Stimulated activated CD4-positive, alpha-beta T cell treated with anti-CD3 and anti-CD28 coated beads, Interleukin-1b, Interleukin-23, amount 100 ng/mL, for 1 hour (primary cell): ENCODE data around the gene MAN2A1.
"Not testable (repeated sequence)": the region's sequence is repeated elsewhere in the genome, so short reads cannot be mapped to it uniquely, and the experiment has no call there.

ENCODE experiments used
- DNase-seq, 2 donors: peaks; one replicate each; pipeline ENCODE4 v3.0.0-alpha.2; 2020; ENCODE audit warnings: low read depth in 2 of 2

Gene MAN2A1

DNA sequence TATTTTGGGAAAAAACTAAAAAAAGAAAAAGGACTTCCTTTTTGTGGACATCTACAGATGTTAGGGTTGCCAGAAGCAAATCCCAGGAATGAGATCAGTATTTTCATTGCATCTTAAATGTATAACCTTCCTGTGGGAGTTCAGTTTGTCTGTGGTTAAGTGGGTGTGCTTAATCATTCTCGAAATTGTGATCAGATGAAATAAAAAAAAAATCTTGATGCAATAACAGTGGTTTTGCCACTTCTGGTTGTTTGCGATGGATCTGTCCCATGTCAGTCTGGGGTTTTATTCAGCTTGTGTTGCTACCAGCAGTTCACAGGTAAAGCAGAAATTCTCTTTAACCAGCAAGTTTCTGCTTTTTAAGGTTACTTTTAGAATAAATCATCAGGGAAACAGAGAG is 179.0 kb downstream of the MAN2A1 start:
- no peak for DNase-seq

- no peak for DNase-seq
These were observed 184.0 kb downstream of the MAN2A1 start for GRCh38 chr5:109873687-109874086.

DNA sequence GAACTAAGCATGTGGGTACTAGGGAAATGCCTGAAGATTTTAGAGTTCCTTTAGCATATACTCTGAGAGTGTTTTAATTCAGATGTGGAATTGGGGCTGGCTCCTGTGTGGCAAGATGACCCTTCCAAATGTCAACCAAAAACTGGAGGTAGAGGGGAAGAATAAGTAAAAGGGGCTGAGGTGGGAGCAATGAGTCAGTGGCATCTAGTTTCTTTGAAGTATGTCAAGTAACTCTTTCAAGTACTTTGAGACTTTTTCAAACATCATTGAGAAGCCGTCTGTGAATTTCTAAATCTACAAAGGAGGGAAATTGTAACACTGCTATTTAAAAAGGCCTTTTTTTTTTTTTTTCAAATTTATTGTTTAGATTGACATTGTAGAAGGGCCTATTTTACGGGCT is 184.4 kb downstream of the MAN2A1 start:
- no peak for DNase-seq

DNA sequence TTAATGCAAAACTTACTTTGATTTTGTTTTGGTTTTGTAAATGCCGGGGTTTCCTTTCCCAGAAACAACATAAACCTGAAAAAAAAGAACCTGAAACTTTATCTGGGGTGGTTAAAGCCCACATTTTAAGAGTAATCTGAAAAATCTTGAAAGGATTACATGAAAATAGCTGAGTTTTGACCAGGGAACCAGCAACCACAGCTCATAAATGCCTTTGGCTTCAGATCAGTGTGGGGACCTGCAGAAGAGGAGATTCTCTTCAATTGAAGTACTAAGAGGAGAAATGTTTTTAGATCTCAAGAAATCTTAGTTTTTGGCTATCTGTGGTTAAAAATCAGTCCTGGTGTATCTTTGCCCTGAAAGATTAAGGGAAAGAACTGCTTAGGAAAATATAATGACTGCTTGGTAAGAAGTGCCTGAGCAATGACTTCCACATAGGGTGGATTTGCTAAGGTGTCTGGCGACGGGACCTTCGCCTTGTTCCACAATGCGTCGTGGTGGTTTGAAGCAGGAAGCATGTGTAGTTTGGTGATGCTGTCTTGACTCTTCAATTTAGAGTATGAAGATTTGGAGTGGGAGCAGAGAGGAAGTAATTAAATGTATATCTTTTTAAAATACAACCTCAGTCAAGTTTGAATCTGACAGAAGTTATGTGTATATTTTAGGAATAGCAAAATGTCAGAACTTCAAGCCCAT is 186.5 kb downstream of the MAN2A1 start:
- no peak for DNase-seq

GRCh38 chr5:109876941-109877669 is 187.4 kb downstream of the MAN2A1 start:
- no peak for DNase-seq

GRCh38 chr5:109877670-109878045 is 187.9 kb downstream of the MAN2A1 start:
- DNase-seq: no peak

DNA sequence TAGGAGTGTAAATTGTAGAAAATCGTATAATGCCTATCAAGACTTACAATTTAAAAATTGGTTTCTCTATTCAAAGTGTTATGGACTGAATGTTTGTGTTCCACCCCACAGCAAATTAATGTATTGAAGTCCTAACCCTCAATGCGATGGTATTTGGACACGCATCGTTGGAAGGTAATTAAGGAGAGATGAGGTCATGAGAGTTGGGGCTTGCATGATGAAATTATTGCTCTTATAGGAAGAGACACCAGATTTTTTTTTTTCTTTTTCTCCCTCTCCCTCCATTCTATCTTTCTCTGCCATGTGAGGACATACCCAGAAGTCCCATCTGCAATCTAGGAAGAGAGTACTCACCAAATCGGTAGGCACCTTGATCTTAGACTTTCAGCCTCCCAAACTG is 189.2 kb downstream of the MAN2A1 start:
- no peak for DNase-seq

DNA sequence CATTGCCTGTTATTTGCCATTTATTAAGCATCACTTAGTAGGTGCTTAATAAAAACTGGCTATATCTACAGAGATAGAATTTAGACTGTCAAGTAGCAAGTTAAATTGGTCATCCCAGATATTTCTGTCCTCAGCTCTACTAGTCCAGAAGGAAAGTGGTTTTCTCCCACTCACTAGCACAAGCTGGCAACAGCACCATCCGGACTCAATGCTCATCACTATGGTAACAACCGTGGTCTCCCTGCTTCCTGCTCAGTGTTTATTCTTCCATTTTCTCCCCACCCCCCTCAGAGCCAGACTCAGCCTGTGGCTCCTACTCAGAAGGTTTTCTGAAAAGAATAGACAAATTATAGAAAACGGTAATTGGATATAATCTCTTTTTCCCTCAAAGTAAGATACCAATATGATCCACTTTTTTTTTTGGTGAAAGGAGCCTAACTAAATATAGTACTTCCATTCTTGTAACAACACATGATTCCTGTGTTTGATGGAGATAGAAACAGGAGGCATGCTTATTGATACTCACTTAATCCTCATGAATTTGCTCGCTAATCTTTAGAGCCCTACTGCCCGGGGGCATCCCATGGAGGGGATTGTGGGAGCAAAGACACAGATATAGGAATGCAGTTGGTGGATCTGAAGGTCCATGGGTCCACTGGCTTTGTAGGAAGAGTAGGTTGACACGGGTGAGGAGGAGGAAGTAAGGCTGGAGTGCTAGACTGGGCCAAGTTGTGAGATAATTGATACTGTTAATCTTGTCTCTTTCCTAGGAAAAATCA is 191.4 kb downstream of the MAN2A1 start:
- no peak for DNase-seq

GRCh38 chr5:109882546-109882945 is 192.8 kb downstream of the MAN2A1 start:
- DNase-seq: no peak

DNA sequence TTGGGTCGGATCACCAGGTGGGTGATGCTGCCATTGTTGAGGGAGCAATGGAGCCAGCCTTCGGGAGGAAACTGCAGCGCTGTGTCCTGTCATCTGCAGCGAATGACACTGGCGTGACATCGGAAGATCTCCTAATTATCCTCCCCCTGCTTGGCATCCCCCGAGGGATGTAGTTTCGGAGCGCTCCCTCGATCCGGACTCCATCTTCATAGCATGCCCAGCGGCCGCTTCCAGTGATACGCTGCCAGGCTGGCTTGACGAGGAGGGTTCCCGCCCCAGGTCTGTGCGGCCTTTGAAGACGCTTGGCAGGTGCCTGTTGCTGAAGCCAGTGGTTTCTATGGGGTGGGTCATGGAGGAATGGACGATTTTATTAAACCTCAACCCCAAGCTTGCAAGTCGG is 194.9 kb downstream of the MAN2A1 start:
- DNase-seq: no peak

DNA sequence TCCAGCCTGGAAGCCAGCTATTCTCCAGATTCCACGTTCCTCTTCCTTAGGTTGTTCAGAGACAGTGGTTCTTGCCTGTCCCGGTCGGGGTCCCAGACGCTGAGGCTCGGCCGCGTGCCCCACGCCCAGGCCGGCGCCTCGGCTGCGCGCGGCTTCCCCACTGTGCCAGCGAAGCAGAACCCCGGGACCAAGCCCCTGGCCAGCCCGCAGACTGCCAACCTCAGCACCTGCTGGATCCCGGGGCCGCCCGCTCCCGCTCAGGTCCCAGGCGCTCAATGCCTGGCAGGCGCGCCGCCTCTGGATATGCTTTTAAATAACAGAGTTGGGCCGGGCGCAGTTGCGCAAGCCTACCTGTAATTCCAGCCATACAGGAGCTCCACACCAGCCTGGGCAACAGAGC is 195.5 kb downstream of the MAN2A1 start:
- DNase-seq: no peak

- DNase-seq: no peak
These were observed 199.3 kb downstream of the MAN2A1 start for GRCh38 chr5:109888989-109889388.

GRCh38 chr5:109893271-109893670 is 203.5 kb downstream of the MAN2A1 start:
- DNase-seq: not testable (repeated sequence)

- no peak for DNase-seq
These were observed 208.8 kb downstream of the MAN2A1 start for GRCh38 chr5:109898269-109899162.

DNA sequence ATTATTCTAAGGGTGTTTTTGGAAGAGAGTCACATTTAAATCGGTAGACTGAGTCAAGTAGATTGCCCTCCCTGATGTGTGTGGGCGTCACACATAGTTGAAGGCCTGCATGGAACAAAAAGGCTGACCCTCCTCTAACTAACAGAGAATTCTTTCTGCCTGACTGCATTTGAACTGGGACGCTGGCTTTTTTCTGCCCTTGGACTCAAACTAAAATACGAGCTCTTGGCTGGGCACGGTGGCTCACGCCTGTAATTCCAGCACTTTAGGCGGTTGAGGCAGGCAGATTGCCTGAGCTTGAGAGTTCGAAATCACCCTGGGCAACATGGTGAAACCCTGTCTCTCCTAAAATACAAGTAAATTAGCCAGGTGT is 209.4 kb downstream of the MAN2A1 start:
- no peak for DNase-seq

GRCh38 chr5:109900461-109900860 is 210.7 kb downstream of the MAN2A1 start:
- DNase-seq: no peak

GRCh38 chr5:109900911-109901627 is 211.3 kb downstream of the MAN2A1 start:
- no peak for DNase-seq

DNA sequence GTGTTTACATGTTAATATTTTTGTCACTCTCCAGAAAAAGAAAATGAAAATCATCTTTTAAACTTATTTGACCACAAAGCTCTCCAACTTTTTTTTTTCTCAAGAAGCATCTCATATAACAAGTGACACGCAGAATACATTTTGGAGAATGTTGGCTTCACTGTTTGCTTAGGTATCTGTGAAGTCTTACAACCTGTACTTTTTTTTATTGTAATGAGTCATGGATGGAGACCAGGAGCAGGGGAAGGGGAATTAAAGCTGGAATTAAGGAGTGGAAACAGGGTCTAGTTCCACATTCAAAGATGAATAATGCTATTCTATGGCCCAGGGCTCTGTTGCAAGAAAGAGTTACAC is 211.9 kb downstream of the MAN2A1 start:
- no peak for DNase-seq

DNA sequence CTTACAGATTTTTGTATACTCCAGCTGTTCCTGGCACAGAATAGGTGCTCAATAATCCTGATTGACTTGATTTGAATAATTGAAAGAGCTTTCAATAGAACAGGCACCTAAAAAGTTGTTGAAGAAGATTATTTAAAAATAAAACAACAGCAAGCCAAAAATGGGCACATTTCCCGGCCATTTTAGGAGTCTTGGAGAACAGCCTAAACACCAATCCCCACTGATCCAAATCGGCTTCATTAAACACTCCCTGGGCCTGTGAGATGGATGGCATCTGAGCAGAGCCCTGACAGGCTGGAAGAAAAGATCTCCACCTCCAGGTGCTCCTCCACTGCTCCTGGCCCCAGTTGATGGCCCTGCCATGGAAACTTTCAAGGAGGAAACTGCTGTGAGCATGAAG is 213.3 kb downstream of the MAN2A1 start:
- DNase-seq: no peak

DNA sequence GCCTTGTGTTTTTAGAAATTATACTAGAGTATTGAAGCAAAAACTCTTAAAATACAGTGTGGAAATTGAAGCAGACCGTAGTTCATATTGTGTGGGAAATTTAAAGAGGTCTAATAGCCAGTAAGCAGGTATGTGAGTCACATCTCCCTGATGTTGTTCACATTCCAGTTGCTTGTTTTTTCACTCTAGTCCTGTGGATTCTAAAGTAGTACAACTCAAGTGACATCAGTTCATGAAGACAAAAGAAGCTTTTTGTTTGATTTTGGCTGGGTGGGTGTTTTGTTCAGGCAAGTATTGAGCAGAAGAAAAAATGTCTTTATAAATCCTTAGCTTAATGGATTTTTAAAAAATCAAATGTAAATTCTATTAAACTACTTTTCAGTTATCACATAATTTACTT is 216.2 kb downstream of the MAN2A1 start:
- DNase-seq: no peak

DNA sequence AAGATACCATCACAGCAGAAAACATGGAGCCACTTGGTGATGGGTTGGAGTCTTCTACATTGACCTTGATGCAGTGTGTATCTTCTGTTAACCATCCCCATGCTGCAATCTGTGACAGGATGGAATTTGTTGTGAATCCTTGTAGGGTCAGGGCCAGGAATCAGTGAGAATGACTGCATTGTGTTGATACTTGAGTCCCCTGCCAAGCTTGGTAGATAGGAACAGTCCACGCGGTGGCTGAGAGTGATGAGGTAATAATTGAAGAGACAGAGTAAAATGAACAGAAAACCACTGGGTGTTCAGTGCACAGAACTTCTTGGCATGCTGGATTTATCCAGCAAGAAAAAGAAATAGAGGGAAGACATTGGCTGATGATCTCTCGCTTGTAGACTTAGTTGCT is 217.5 kb downstream of the MAN2A1 start:
- no peak for DNase-seq
